ENCODE measurements around the gene DPH7.
A peak's percentile ranks its signal among the peaks of the same experiment; 100 is the strongest.
"Not testable (repeated sequence)": the region's sequence is repeated elsewhere in the genome, so short reads cannot be mapped to it uniquely, and the experiment has no call there.

Gene DPH7

GRCh38 chr9:137604345-137605086 lies 25.8 kb upstream of the DPH7 start:
- Histone ChIP-seq H3K9ac (ENCODE audit: low read length) (no peak overlapping the region), H3K23ac (ENCODE audit: low read length) (no peak overlapping the region), H3K4me2 (ENCODE audit: low read length) (no peak overlapping the region), H3K4me1 (ENCODE audit: control insufficient read depth, low read depth, low read length) (no peaks in the 10 kb centered on the region), H2BK15ac (replicated peaks; ENCODE audit: low read depth) (no peak overlapping the region), H3K18ac (ENCODE audit: low read length) (peak overlapping the region; percentile 16), H3K27ac (ENCODE audit: low read depth, low read length) (no peak overlapping the region), H2AK5ac (ENCODE audit: low read length) (no peak overlapping the region), H3K79me1 (ENCODE audit: low read length) (peaks cover 3% of the 10 kb centered on the region), H3K27me3 (ENCODE audit: insufficient read depth, low read length, poor library complexity) (no peaks in the 10 kb centered on the region), H3K36me3 (ENCODE audit: control insufficient read depth, insufficient read depth, low read length) (no peaks in the 10 kb centered on the region), H3K79me2 (ENCODE audit: control insufficient read depth, insufficient read depth, low read length) (no peaks in the 10 kb centered on the region), H3K4me3 (ENCODE audit: low read length) (no peak overlapping the region), H2BK5ac (ENCODE audit: low read length) (no peak overlapping the region), H4K5ac (ENCODE audit: low read length) (no peak overlapping the region), H3K56ac (ENCODE audit: low read length) (peak overlapping the region; percentile 34), H2BK120ac (ENCODE audit: low read depth, low read length) (no peak overlapping the region), H3K4ac (ENCODE audit: low read depth, low read length) (no peak overlapping the region), H4K8ac (ENCODE audit: low read depth, low read length) (no peak overlapping the region)
- no CpG with 5 or more reads among the region's 49 CpGs for whole genome bisulfite sequencing (ENCODE audit: extremely low coverage, insufficient coverage, low lambda C conversion rate)
- no peak for DNase-seq

GRCh38 chr9:137603879-137604278 lies 25.2 kb upstream of the DPH7 start:
- Histone ChIP-seq H3K27me3 (ENCODE audit: insufficient read depth, low read length, poor library complexity) (no peaks in the 10 kb centered on the region), H2BK120ac (ENCODE audit: low read depth, low read length) (no peak overlapping the region), H4K8ac (ENCODE audit: low read depth, low read length) (no peak overlapping the region), H3K18ac (ENCODE audit: low read length) (no peak overlapping the region), H3K4ac (ENCODE audit: low read depth, low read length) (no peak overlapping the region), H3K4me1 (ENCODE audit: control insufficient read depth, low read depth, low read length) (no peaks in the 10 kb centered on the region), H3K4me3 (ENCODE audit: low read length) (no peak overlapping the region), H2AK5ac (ENCODE audit: low read length) (no peak overlapping the region), H3K79me1 (ENCODE audit: low read length) (peaks cover 3% of the 10 kb centered on the region), H3K9ac (ENCODE audit: low read length) (no peak overlapping the region), H3K79me2 (ENCODE audit: control insufficient read depth, insufficient read depth, low read length) (no peaks in the 10 kb centered on the region), H3K36me3 (ENCODE audit: control insufficient read depth, insufficient read depth, low read length) (no peaks in the 10 kb centered on the region), H4K5ac (ENCODE audit: low read length) (no peak overlapping the region), H3K23ac (ENCODE audit: low read length) (no peak overlapping the region), H3K4me2 (ENCODE audit: low read length) (no peak overlapping the region), H3K56ac (ENCODE audit: low read length) (no peak overlapping the region), H2BK5ac (ENCODE audit: low read length) (no peak overlapping the region), H2BK15ac (replicated peaks; ENCODE audit: low read depth) (no peak overlapping the region), H3K27ac (ENCODE audit: low read depth, low read length) (no peak overlapping the region)
- no peak for DNase-seq
- no CpG with 5 or more reads among the region's 13 CpGs for WGBS (ENCODE audit: extremely low coverage, insufficient coverage, low lambda C conversion rate)

GRCh38 chr9:137602661-137603060 lies 23.9 kb upstream of the DPH7 start:
- no peak overlapping the region for H3K4me2 ChIP-seq (ENCODE audit: low read length)
- no peaks in the 10 kb centered on the region for H3K36me3 ChIP-seq (ENCODE audit: control insufficient read depth, insufficient read depth, low read length)
- H2BK15ac ChIP-seq (replicated peaks; ENCODE audit: low read depth) = no peak overlapping the region
- H2BK120ac ChIP-seq (ENCODE audit: low read depth, low read length) = no peak overlapping the region
- peak; percentile 77 for DNase-seq
- H3K56ac ChIP-seq (ENCODE audit: low read length) = no peak overlapping the region
- peaks cover 3% of the 10 kb centered on the region for H3K79me1 ChIP-seq (ENCODE audit: low read length)
- H3K23ac ChIP-seq (ENCODE audit: low read length) = no peak overlapping the region
- no peaks in the 10 kb centered on the region for H3K79me2 ChIP-seq (ENCODE audit: control insufficient read depth, insufficient read depth, low read length)
- no peak overlapping the region for H4K5ac ChIP-seq (ENCODE audit: low read length)
- H3K27me3 ChIP-seq (ENCODE audit: insufficient read depth, low read length, poor library complexity) = no peaks in the 10 kb centered on the region
- H3K4me1 ChIP-seq (ENCODE audit: control insufficient read depth, low read depth, low read length) = no peaks in the 10 kb centered on the region
- H4K8ac ChIP-seq (ENCODE audit: low read depth, low read length) = no peak overlapping the region
- H3K27ac ChIP-seq (ENCODE audit: low read depth, low read length) = no peak overlapping the region
- H2BK5ac ChIP-seq (ENCODE audit: low read length) = no peak overlapping the region
- H3K9ac ChIP-seq (ENCODE audit: low read length) = no peak overlapping the region
- H3K18ac ChIP-seq (ENCODE audit: low read length) = no peak overlapping the region
- H2AK5ac ChIP-seq (ENCODE audit: low read length) = no peak overlapping the region
- H3K4ac ChIP-seq (ENCODE audit: low read depth, low read length) = no peak overlapping the region
- no CpG with 5 or more reads among the region's 3 CpGs for WGBS (ENCODE audit: extremely low coverage, insufficient coverage, low lambda C conversion rate)
- H3K4me3 ChIP-seq (ENCODE audit: low read length) = no peak overlapping the region

- Histone ChIP-seq H3K27ac (ENCODE audit: low read depth, low read length) (no peak overlapping the region), H2BK5ac (ENCODE audit: low read length) (no peak overlapping the region), H2BK15ac (replicated peaks; ENCODE audit: low read depth) (no peak overlapping the region), H2AK5ac (ENCODE audit: low read length) (no peak overlapping the region), H4K5ac (ENCODE audit: low read length) (no peak overlapping the region), H2BK120ac (ENCODE audit: low read depth, low read length) (no peak overlapping the region), H3K4me1 (ENCODE audit: control insufficient read depth, low read depth, low read length) (no peaks in the 10 kb centered on the region), H3K36me3 (ENCODE audit: control insufficient read depth, insufficient read depth, low read length) (no peaks in the 10 kb centered on the region), H4K8ac (ENCODE audit: low read depth, low read length) (no peak overlapping the region), H3K23ac (ENCODE audit: low read length) (no peak overlapping the region), H3K27me3 (ENCODE audit: insufficient read depth, low read length, poor library complexity) (no peaks in the 10 kb centered on the region), H3K18ac (ENCODE audit: low read length) (no peak overlapping the region), H3K9ac (ENCODE audit: low read length) (no peak overlapping the region), H3K4me3 (ENCODE audit: low read length) (no peak overlapping the region), H3K79me2 (ENCODE audit: control insufficient read depth, insufficient read depth, low read length) (no peaks in the 10 kb centered on the region), H3K4me2 (ENCODE audit: low read length) (no peak overlapping the region), H3K79me1 (ENCODE audit: low read length) (no peaks in the 10 kb centered on the region), H3K56ac (ENCODE audit: low read length) (no peak overlapping the region), H3K4ac (ENCODE audit: low read depth, low read length) (no peak overlapping the region)
- DNase-seq = no peak
- WGBS (ENCODE audit: extremely low coverage, insufficient coverage, low lambda C conversion rate) = no CpG with 5 or more reads among the region's 8 CpGs
Observed at GRCh38 chr9:137598943-137599342, 20.2 kb upstream of the DPH7 start.

DNA sequence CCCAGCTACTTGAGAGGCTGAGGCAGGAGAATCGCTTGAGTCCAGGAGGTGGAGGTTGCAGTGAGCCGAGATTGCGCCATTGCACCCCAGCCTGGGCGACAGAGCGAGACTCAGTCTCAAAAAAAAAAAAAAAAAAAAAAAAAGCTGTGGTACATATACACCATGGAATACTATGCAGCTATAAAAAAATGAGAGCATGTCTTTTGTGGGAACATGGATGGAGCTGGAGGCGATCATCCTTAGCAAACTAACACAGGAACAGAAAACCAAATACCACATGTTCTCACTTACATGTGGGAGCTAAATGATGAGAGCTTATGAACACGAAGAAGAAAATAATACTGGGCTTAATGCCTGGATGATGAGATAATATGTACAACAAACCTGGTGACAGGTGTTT lies 17.9 kb upstream of the DPH7 start:
- WGBS (ENCODE audit: extremely low coverage, insufficient coverage, low lambda C conversion rate) = no CpG with 5 or more reads among the region's 7 CpGs
- H2AK5ac ChIP-seq (ENCODE audit: low read length) = not testable (repeated sequence)

DNA sequence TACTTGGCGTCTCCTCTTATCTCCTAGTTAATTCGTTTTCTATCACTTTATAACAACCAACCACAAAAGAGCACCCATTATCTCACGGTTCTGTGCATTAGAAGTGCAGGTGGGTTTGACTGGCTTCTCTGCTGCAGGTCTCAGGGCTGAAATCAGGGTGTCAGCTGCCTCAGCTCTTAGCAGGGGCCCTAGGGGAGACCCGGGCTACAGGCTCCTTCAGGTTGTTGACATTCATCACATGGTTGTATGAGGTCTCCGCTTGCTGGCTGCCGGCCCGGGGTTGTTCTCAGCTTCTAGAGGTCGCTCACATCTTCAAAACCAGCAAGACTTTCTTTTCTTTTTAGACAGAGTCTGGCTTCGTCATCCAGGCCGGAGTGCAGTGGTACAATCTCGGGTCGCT lies 14.5 kb upstream of the DPH7 start:
- Histone ChIP-seq H3K9ac (ENCODE audit: low read length) (no peak overlapping the region), H3K4me1 (ENCODE audit: control insufficient read depth, low read depth, low read length) (no peaks in the 10 kb centered on the region), H3K4me3 (ENCODE audit: low read length) (no peak overlapping the region), H3K56ac (ENCODE audit: low read length) (no peak overlapping the region), H3K27ac (ENCODE audit: low read depth, low read length) (no peak overlapping the region), H3K4ac (ENCODE audit: low read depth, low read length) (no peak overlapping the region), H3K23ac (ENCODE audit: low read length) (no peak overlapping the region), H3K18ac (ENCODE audit: low read length) (no peak overlapping the region), H2BK5ac (ENCODE audit: low read length) (no peak overlapping the region), H2BK15ac (replicated peaks; ENCODE audit: low read depth) (no peak overlapping the region), H3K27me3 (ENCODE audit: insufficient read depth, low read length, poor library complexity) (no peaks in the 10 kb centered on the region), H4K8ac (ENCODE audit: low read depth, low read length) (no peak overlapping the region), H2BK120ac (ENCODE audit: low read depth, low read length) (no peak overlapping the region), H4K5ac (ENCODE audit: low read length) (no peak overlapping the region), H3K36me3 (ENCODE audit: control insufficient read depth, insufficient read depth, low read length) (peaks cover 5% of the 10 kb centered on the region), H3K79me2 (ENCODE audit: control insufficient read depth, insufficient read depth, low read length) (peaks cover 12% of the 10 kb centered on the region), H2AK5ac (ENCODE audit: low read length) (no peak overlapping the region), H3K4me2 (ENCODE audit: low read length) (no peak overlapping the region), H3K79me1 (ENCODE audit: low read length) (peaks cover 15% of the 10 kb centered on the region)
- WGBS (ENCODE audit: extremely low coverage, insufficient coverage, low lambda C conversion rate) = no CpG with 5 or more reads among the region's 12 CpGs
- DNase-seq = no peak

More for the DNA sequence above, 17.9 kb upstream of the DPH7 start:
- H2BK5ac ChIP-seq (ENCODE audit: low read length); H3K79me1 ChIP-seq (ENCODE audit: low read length); H3K4me1 ChIP-seq (ENCODE audit: control insufficient read depth, low read depth, low read length); H2BK120ac ChIP-seq (ENCODE audit: low read depth, low read length); H3K36me3 ChIP-seq (ENCODE audit: control insufficient read depth, insufficient read depth, low read length); H4K5ac ChIP-seq (ENCODE audit: low read length); H3K27ac ChIP-seq (ENCODE audit: low read depth, low read length); H3K4me2 ChIP-seq (ENCODE audit: low read length); DNase-seq; H3K18ac ChIP-seq (ENCODE audit: low read length); H3K23ac ChIP-seq (ENCODE audit: low read length); H3K4me3 ChIP-seq (ENCODE audit: low read length); H2BK15ac ChIP-seq (replicated peaks; ENCODE audit: low read depth); H3K79me2 ChIP-seq (ENCODE audit: control insufficient read depth, insufficient read depth, low read length); H4K8ac ChIP-seq (ENCODE audit: low read depth, low read length); H3K9ac ChIP-seq (ENCODE audit: low read length); H3K56ac ChIP-seq (ENCODE audit: low read length); H3K27me3 ChIP-seq (ENCODE audit: insufficient read depth, low read length, poor library complexity); H3K4ac ChIP-seq (ENCODE audit: low read depth, low read length): not testable (repeated sequence)

All from mesendoderm (in vitro differentiated cells).